C4-2B (cell line): Measurements from ENCODE around the gene PRKCA.

Experiments used
- ZFX ChIP-seq: fragments of 450-650 bp; IDR thresholded peaks from 2 replicates; pipeline ENCODE4 v1.6.1; 2017
- TF ChIP-seq, protein P1 (sequence below): fragments of 450-650 bp; conservative IDR thresholded peaks from 2 replicates; pipeline ENCODE4 v1.5.1; 2017; ENCODE audit warnings: mild to moderate bottlenecking

DNA sequence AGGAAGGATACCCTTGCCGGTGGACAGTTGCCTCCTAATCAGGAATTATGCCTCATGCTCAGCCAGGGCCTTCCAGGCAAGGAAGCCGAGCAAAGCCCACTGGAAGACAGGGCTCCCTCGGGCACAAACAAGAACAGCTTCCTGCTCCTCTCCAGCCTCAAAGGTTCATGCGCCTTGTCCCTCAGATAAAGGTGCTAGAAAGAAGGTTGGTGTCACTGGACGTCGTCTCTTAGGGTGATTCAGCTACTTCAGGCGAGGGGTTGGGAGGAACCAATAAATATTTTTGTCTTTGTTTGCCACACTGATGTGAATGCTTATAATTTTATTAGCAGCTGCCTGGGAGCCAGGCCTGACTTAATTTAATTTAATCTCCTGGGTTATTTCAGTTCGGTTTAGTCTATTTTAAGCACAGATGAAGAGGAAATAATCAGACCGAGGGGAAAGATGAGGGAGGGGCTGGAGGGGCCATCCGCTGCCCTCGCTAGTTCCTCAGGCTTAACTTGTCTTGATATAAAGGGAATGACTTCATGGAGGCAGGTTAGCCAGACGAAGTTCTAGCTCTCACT is 360.7 kb downstream of the PRKCA start:
- TF ChIP-seq, protein P1, sequence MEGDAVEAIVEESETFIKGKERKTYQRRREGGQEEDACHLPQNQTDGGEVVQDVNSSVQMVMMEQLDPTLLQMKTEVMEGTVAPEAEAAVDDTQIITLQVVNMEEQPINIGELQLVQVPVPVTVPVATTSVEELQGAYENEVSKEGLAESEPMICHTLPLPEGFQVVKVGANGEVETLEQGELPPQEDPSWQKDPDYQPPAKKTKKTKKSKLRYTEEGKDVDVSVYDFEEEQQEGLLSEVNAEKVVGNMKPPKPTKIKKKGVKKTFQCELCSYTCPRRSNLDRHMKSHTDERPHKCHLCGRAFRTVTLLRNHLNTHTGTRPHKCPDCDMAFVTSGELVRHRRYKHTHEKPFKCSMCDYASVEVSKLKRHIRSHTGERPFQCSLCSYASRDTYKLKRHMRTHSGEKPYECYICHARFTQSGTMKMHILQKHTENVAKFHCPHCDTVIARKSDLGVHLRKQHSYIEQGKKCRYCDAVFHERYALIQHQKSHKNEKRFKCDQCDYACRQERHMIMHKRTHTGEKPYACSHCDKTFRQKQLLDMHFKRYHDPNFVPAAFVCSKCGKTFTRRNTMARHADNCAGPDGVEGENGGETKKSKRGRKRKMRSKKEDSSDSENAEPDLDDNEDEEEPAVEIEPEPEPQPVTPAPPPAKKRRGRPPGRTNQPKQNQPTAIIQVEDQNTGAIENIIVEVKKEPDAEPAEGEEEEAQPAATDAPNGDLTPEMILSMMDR = no peak
- no peak for TF ChIP-seq ZFX
